Measurements from ENCODE around the gene TEX54.

TEX54 gene

DNA sequence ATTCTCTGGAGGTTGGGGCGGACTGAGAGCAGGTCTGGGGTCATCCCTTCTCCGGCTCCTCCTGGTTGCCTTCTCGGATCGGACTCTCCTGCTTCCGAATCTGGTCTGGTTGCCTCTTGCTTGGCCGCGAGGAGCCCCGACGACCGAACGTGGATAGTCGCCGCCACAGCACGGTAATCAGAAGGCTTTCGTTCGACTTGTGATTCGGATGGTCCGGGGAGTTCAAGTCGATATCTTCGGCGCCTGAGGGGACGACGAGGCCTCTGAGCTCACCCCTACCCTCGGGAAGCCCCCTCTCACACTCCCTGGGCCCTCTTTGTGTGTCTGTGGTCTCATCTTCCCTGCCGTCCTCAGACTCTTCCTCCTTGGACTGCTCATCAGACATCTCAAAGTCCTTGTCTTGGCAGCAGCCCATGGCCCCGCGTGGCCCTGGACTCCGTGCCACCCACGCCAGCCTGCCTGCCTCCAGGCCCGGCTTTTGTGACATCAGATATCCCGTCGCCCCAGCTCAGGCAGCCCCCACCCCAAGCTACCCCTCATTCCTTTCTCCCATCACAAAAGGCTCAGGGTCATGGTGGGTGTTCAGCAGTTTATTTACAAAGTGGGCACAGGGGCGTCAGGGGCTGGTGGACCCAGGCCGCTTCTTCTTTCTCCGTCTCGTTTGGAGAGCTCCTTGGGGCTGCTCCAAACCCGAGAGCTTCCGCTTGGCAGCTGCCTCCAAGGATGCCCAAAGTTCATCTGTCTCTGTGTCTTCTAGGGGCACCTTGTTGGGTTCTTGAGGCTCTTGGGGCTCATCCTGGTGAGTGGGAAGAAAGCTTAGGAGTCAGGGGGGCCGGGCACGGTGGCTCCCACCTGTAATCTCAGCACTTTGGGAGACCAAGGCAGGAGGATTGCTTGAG lies at the start of gene TEX54:
TEX54 (minus strand) TSS at position 506 of the 899 bp plus-strand sequence.
- TF ChIP-seq, protein P1, sequence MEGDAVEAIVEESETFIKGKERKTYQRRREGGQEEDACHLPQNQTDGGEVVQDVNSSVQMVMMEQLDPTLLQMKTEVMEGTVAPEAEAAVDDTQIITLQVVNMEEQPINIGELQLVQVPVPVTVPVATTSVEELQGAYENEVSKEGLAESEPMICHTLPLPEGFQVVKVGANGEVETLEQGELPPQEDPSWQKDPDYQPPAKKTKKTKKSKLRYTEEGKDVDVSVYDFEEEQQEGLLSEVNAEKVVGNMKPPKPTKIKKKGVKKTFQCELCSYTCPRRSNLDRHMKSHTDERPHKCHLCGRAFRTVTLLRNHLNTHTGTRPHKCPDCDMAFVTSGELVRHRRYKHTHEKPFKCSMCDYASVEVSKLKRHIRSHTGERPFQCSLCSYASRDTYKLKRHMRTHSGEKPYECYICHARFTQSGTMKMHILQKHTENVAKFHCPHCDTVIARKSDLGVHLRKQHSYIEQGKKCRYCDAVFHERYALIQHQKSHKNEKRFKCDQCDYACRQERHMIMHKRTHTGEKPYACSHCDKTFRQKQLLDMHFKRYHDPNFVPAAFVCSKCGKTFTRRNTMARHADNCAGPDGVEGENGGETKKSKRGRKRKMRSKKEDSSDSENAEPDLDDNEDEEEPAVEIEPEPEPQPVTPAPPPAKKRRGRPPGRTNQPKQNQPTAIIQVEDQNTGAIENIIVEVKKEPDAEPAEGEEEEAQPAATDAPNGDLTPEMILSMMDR (conservative IDR thresholded peaks at IDR 0.05; ENCODE audit: low read depth, low read length), result no peak
- DNase-seq (ENCODE audit: low read depth), result no peak
- H3K4me3 ChIP-seq (ENCODE audit: low read length), result peak within 1 kb of the TSS; percentile 88

DNA sequence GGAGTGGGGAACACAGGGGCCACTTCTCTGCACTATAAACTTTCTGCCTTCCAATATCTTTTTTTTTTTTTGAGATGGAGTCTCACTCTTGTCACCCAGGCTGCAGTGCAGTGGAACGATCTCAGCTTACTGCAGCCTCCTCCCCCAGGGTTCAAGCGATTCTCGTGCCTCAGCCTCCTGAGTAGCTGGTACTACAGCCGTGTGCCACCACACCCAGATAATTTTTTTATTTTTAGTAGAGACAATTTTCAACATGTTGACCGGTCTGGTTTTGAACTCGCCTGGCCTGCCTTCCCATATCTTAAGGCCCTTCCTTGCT lies 49.7 kb upstream of the TEX54 start:
- DNase-seq (ENCODE audit: low read depth), result no peak
- H3K4me3 ChIP-seq (ENCODE audit: low read length), result peak overlapping the region; percentile 98
- TF ChIP-seq, protein P1 (conservative IDR thresholded peaks at IDR 0.05; ENCODE audit: low read depth, low read length), result no peak

- DNase-seq (ENCODE audit: low read depth), result peak; percentile 91
- peak overlapping the region; percentile 98 for H3K4me3 ChIP-seq (ENCODE audit: low read length)
Observed at GRCh38 chr11:62881579-62882430, 49.2 kb upstream of the TEX54 start.

GRCh38 chr11:62880803-62881578 lies 48.4 kb upstream of the TEX54 start, which contains the start of gene SLC3A2:
Gene SLC3A2, plus strand, starts transcription at chr11:62880896. Its CDS starts 128 bp downstream, at chr11:62881024.
- TF ChIP-seq, protein P1 (conservative IDR thresholded peaks at IDR 0.05; ENCODE audit: low read depth, low read length), result peak; percentile 58
- H3K4me3 ChIP-seq (ENCODE audit: low read length), result peak within 1 kb of the TSS; percentile 98
- no peak for DNase-seq (ENCODE audit: low read depth)

More at GRCh38 chr11:62881579-62882430, 49.2 kb upstream of the TEX54 start:
- TF ChIP-seq, protein P1 (conservative IDR thresholded peaks at IDR 0.05; ENCODE audit: low read depth, low read length), result no peak

GRCh38 chr11:62880231-62880802 lies 47.7 kb upstream of the TEX54 start:
- peak overlapping the region; percentile 98 for H3K4me3 ChIP-seq (ENCODE audit: low read length)
- TF ChIP-seq, protein P1 (conservative IDR thresholded peaks at IDR 0.05; ENCODE audit: low read depth, low read length), result no peak
- no peak for DNase-seq (ENCODE audit: low read depth)

DNA sequence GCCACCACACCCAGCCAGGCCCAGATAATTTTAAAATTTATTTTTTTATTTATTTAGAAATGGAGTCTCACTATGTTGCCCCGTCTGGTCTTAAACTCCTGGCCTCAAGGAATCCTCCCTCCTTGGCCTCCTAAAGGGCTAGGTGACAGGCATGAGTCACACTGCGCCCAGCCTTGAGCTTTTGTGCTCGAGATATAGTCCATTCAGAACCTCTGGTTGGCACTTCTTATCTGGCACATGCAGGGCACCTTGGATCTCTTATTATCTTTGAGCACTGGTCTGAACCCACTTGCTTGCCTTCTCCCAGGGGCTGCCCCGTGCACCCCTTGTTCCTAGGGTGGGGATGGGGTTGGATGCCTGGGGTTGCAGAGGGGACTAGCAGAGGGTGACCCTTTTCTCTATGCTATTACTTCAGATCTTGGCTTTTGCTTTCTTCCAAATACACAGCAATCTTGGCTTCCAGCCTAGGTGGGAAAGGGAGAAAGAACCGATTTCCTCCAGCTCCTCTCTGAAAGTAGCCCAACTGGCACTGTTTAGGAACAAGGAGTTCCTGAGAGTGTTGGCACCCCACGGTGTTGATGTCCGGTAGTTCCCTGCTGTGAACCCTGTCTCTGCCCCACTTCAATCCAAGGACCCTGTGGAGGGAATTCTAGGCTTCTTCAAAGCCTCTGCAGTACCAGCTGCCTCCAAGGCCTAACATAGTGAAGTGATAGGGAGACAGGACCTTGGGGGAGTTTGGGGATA lies 46.8 kb upstream of the TEX54 start:
- peak overlapping the region; percentile 19 for H3K4me3 ChIP-seq (ENCODE audit: low read length)
- TF ChIP-seq, protein P1 (conservative IDR thresholded peaks at IDR 0.05; ENCODE audit: low read depth, low read length), result no peak
- DNase-seq (ENCODE audit: low read depth), result no peak

Data from retinal pigment epithelial cell (primary cell).